OCI-LY1 (cell line): ENCODE data around the gene CDH8.

ENCODE experiments used
- H2AFZ ChIP-seq: fragments of 200-600 bp; sonication (generic), shearing (Covaris generic); 2 replicates; pipeline ENCODE4 v1.6.0; 2014; ENCODE audit warnings: antibody characterized with exemption, mild to moderate bottlenecking, low read length
- H3F3A ChIP-seq: fragments of 200-600 bp; sonication (generic), shearing (Covaris generic); 2 replicates; pipeline ENCODE4 v1.6.0; 2014; ENCODE audit warnings: mild to moderate bottlenecking, antibody characterized with exemption, low read length, moderate library complexity; ENCODE audit not compliant: insufficient read depth
- H3K27ac ChIP-seq: fragments of 200-600 bp; sonication (generic); 2 replicates; pipeline ENCODE4 v1.5.1; 2014; ENCODE audit warnings: low read length, mixed run types, mild to moderate bottlenecking, low read depth; ENCODE audit not compliant: poor library complexity, severe bottlenecking
- H3K27me3 ChIP-seq: fragments of 200-600 bp; sonication (generic); 2 replicates; pipeline ENCODE4 v1.6.0; 2014; ENCODE audit warnings: antibody characterized with exemption, mild to moderate bottlenecking, low read length, moderate library complexity; ENCODE audit not compliant: insufficient read depth
- H3K36me3 ChIP-seq: fragments of 200-600 bp; sonication (generic); 2 replicates; pipeline ENCODE4 v1.6.1; 2014; ENCODE audit warnings: mild to moderate bottlenecking, antibody characterized with exemption, low read length, moderate library complexity, mixed read lengths; ENCODE audit not compliant: insufficient read depth
- H3K4me1 ChIP-seq: fragments of 200-600 bp; sonication (generic); 2 replicates; pipeline ENCODE4 v1.5.1; 2014; ENCODE audit warnings: mild to moderate bottlenecking, low read length, moderate library complexity; ENCODE audit not compliant: insufficient read depth, severe bottlenecking
- H3K4me2 ChIP-seq: fragments of 200-600 bp; sonication (generic), shearing (Covaris generic); 2 replicates; pipeline ENCODE4 v1.6.1; 2014; ENCODE audit warnings: low read length
- H3K4me3 ChIP-seq: fragments of 200-600 bp; sonication (generic); 2 replicates; pipeline ENCODE4 v1.5.1; 2014; ENCODE audit warnings: low read length, low read depth, mild to moderate bottlenecking, mixed read lengths; ENCODE audit not compliant: poor library complexity, severe bottlenecking
- H3K79me2 ChIP-seq: fragments of 200-600 bp; shearing (Covaris generic); 2 replicates; pipeline ENCODE4 v1.6.1; 2016; ENCODE audit warnings: mixed run types, low read length, mixed read lengths; ENCODE audit not compliant: insufficient read depth
- H3K9ac ChIP-seq: fragments of 200-600 bp; sonication (generic), shearing (Covaris generic); 2 replicates; pipeline ENCODE4 v1.6.1; 2014; ENCODE audit warnings: mild to moderate bottlenecking, low read length, mixed read lengths
- H3K9me2 ChIP-seq: fragments of 200-600 bp; sonication (generic), shearing (Covaris generic); 2 replicates; pipeline ENCODE4 v1.6.1; 2014; ENCODE audit warnings: low read depth, mild to moderate bottlenecking, low read length, mixed read lengths
- H3K9me3 ChIP-seq: fragments of 200-600 bp; shearing (Covaris generic); 2 replicates; pipeline ENCODE4 v1.6.1; 2014; ENCODE audit warnings: low read length, mixed read lengths
- H4K20me1 ChIP-seq: fragments of 200-600 bp; sonication (generic), shearing (Covaris generic); 2 replicates; pipeline ENCODE4 v1.6.0; 2016; ENCODE audit warnings: mild to moderate bottlenecking, low read length; ENCODE audit not compliant: insufficient read depth
- EZH2 ChIP-seq: fragments of 200-600 bp; sonication (generic), shearing (Covaris generic); IDR thresholded peaks from 2 replicates; pipeline ENCODE4 v1.8.0; 2017; ENCODE audit warnings: borderline replicate concordance, mixed run types, mild to moderate bottlenecking, antibody characterized with exemption, low read length, moderate library complexity, mixed read lengths
- TF ChIP-seq, protein P1 (sequence below): fragments of 200-600 bp; sonication (generic), shearing (Covaris generic); IDR thresholded peaks from 2 replicates; pipeline ENCODE4 v1.5.1; 2017; ENCODE audit warnings: mild to moderate bottlenecking, antibody characterized with exemption, low read length, moderate library complexity, mixed read lengths

The CDH8 gene

DNA sequence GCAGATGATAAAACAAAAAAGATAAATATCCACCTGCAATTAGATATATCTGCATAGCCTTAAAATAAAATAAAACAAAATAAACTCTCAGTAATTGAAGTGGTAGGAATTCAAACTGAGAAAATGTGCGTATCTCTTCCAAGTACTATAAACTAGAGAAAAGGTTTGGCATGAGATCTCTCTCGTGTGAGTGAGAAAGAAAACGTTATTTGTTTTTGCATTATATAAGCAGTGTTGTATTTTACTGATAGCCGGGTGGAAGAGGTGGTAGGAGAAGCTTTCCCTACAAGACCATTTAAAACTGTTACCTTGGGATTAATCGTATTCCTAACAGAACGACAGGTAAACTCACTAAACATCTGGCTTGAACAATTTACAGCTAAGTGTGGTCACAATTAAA, 15.6 kb downstream of the CDH8 start:
- H3K4me2 ChIP-seq, result no peak overlapping the region
- no peaks in the 10 kb centered on the region for H3K9me3 ChIP-seq
- H3K36me3 ChIP-seq, result no peaks in the 10 kb centered on the region
- no peak overlapping the region for H3K4me3 ChIP-seq
- H3K9ac ChIP-seq, result no peak overlapping the region
- TF ChIP-seq, protein P1, sequence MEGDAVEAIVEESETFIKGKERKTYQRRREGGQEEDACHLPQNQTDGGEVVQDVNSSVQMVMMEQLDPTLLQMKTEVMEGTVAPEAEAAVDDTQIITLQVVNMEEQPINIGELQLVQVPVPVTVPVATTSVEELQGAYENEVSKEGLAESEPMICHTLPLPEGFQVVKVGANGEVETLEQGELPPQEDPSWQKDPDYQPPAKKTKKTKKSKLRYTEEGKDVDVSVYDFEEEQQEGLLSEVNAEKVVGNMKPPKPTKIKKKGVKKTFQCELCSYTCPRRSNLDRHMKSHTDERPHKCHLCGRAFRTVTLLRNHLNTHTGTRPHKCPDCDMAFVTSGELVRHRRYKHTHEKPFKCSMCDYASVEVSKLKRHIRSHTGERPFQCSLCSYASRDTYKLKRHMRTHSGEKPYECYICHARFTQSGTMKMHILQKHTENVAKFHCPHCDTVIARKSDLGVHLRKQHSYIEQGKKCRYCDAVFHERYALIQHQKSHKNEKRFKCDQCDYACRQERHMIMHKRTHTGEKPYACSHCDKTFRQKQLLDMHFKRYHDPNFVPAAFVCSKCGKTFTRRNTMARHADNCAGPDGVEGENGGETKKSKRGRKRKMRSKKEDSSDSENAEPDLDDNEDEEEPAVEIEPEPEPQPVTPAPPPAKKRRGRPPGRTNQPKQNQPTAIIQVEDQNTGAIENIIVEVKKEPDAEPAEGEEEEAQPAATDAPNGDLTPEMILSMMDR, result no peak
- TF ChIP-seq EZH2, result no peak
- H3K9me2 ChIP-seq, result no peaks in the 10 kb centered on the region
- H2AFZ ChIP-seq, result no peak overlapping the region
- H3K79me2 ChIP-seq, result no peaks in the 10 kb centered on the region
- H3F3A ChIP-seq, result no peaks in the 10 kb centered on the region
- no peak overlapping the region for H3K27ac ChIP-seq
- H4K20me1 ChIP-seq, result no peaks in the 10 kb centered on the region
- H3K27me3 ChIP-seq, result no peaks in the 10 kb centered on the region
- H3K4me1 ChIP-seq, result no peaks in the 10 kb centered on the region

DNA sequence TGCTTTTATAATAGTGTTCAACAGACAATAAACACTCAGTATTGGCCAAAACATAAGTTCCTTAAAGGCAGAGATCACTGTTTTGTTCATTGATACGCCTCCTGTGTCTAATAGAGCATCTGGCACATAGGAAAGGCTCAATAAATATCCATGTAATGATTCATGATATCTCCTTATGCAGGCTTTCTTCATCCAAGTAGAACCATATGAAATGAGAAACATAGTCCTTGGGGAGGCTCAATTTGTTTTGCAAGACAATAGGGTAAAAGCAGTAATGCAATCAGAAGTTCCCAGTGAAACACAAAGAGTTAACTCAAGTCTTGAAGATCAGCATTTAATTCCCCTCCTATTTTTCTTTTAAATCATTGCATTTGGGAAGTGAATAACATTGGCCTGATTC, 16.4 kb downstream of the CDH8 start:
- Histone ChIP-seq H3K4me3 (no peak overlapping the region), H3K4me1 (no peaks in the 10 kb centered on the region), H3K4me2 (no peak overlapping the region), H3K27me3 (no peaks in the 10 kb centered on the region), H3K79me2 (no peaks in the 10 kb centered on the region), H2AFZ (no peak overlapping the region), H3K9me2 (no peaks in the 10 kb centered on the region), H3K9ac (no peak overlapping the region), H3K9me3 (no peaks in the 10 kb centered on the region), H3K27ac (no peak overlapping the region), H4K20me1 (no peaks in the 10 kb centered on the region), H3K36me3 (no peaks in the 10 kb centered on the region), H3F3A (no peaks in the 10 kb centered on the region)
- TF ChIP-seq EZH2, result no peak
- TF ChIP-seq, protein P1, result no peak

DNA sequence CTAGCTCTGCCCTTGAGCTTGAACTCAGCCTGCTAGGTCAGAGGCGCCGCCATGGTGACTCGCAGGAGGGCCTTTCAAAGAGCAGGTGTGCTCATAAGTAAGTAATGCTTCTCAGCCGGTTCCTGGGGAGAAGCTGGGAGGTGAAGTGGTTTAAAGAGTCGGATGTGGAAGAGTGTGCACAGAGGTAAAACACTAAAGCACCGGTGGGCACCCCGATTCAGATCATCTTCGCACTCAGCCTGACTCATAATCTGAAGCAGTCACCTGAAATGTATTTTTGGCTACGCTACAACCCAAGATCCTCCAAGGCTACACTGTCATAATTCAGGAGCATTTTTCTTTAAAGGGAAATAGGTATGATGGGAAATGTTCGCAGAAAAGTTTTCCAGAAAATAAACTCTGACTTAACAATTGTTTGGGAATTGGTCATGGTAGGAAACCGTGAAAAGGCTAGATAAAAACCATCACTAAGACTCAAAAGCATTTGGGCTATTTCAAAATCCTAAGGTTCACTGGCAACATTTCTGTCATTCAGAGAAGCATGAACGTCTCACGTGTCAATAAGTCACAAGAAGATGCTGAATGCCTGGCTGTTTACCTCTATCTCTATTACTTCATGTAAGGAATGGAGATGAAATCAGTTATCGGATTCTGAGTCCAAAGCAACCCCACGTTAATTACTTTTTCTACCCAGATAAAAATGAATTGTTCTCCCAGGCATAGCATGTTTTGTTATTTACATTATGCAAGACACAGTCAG, 17.8 kb downstream of the CDH8 start:
- H3K4me1 ChIP-seq, result no peaks in the 10 kb centered on the region

More for the DNA sequence above, 17.8 kb downstream of the CDH8 start:
- no peak overlapping the region for H3K27ac ChIP-seq
- no peak overlapping the region for H3K4me2 ChIP-seq
- H4K20me1 ChIP-seq, result no peaks in the 10 kb centered on the region
- H3K9me2 ChIP-seq, result no peaks in the 10 kb centered on the region
- no peaks in the 10 kb centered on the region for H3K79me2 ChIP-seq
- TF ChIP-seq, protein P1, result no peak
- TF ChIP-seq EZH2, result no peak
- H3K36me3 ChIP-seq, result no peaks in the 10 kb centered on the region
- H3K9me3 ChIP-seq, result no peaks in the 10 kb centered on the region
- H3F3A ChIP-seq, result no peaks in the 10 kb centered on the region
- no peaks in the 10 kb centered on the region for H3K27me3 ChIP-seq
- H3K9ac ChIP-seq, result no peak overlapping the region
- no peak overlapping the region for H2AFZ ChIP-seq
- no peak overlapping the region for H3K4me3 ChIP-seq
